Progenitor cell of endocrine pancreas (in vitro differentiated cells): ENCODE measurements around the gene DNER. TPM values are rescaled to one million over a fixed set of nuclear protein-coding genes. Genes with fewer than 3 reads are reported as not detected.
A peak's percentile ranks its signal among the peaks of the same experiment; 100 is the strongest.

Source experiments
- DNase-seq: peaks from one replicate; pipeline ENCODE4 v3.0.0; 2021; ENCODE audit warnings: low spot score; ENCODE audit not compliant: unreplicated experiment
- H3K27ac Mint-ChIP-seq: 2 replicates; pipeline ENCODE4 v1.8.0; 2021; ENCODE audit warnings: mild to moderate bottlenecking, moderate library complexity, mixed read lengths
- H3K27me3 Mint-ChIP-seq: 2 replicates; pipeline ENCODE4 v1.8.0; 2021; ENCODE audit warnings: mixed read lengths
- H3K36me3 Mint-ChIP-seq: 2 replicates; pipeline ENCODE4 v1.8.0; 2022; ENCODE audit warnings: mixed read lengths; ENCODE audit not compliant: insufficient read depth
- H3K4me1 Mint-ChIP-seq: 2 replicates; pipeline ENCODE4 v1.8.0; 2021; ENCODE audit warnings: low read depth, mixed read lengths
- H3K4me3 Mint-ChIP-seq: 2 replicates; pipeline ENCODE4 v1.8.0; 2021; ENCODE audit warnings: low read depth, mild to moderate bottlenecking, moderate library complexity, mixed read lengths
- H3K9me3 Mint-ChIP-seq: 2 replicates; pipeline ENCODE4 v1.8.0; 2021; ENCODE audit warnings: low read depth, mixed read lengths
- CTCF ChIP-seq: fragments of 200-600 bp; sonication (generic); IDR thresholded peaks from one replicate; pipeline ENCODE4 v1.5.0; 2021; ENCODE audit warnings: antibody characterized with exemption, mild to moderate bottlenecking; ENCODE audit not compliant: unreplicated experiment
- total RNA-seq: library from RNA; stranded (reverse); gene quantifications from 2 replicates; pipeline ENCODE4 v1.2.1, GENCODE V29; 2021

Gene DNER
- total RNA-seq, 1 donor from 2014 or later: 0.91 TPM

GRCh38 chr2:229409751-229410181 is 304.6 kb downstream of the DNER start:
- Mint-ChIP-seq H3K27ac (no peak overlapping the region), H3K4me3 (no peak overlapping the region), H3K27me3 (no peaks in the 10 kb centered on the region), H3K36me3 (no peaks in the 10 kb centered on the region), H3K9me3 (no peaks in the 10 kb centered on the region), H3K4me1 (peaks cover 3% of the 10 kb centered on the region)
- TF ChIP-seq CTCF: no peak
- no peak for DNase-seq

GRCh38 chr2:229408962-229409361 is 305.4 kb downstream of the DNER start:
- Mint-ChIP-seq H3K9me3 (no peaks in the 10 kb centered on the region), H3K4me3 (no peak overlapping the region), H3K27ac (no peak overlapping the region), H3K4me1 (peaks cover 3% of the 10 kb centered on the region), H3K36me3 (no peaks in the 10 kb centered on the region), H3K27me3 (no peaks in the 10 kb centered on the region)
- TF ChIP-seq CTCF: no peak
- no peak for DNase-seq

- DNase-seq: no peak
- Mint-ChIP-seq H3K27me3 (no peaks in the 10 kb centered on the region), H3K9me3 (no peaks in the 10 kb centered on the region), H3K36me3 (no peaks in the 10 kb centered on the region), H3K4me1 (peaks cover 3% of the 10 kb centered on the region), H3K27ac (no peak overlapping the region), H3K4me3 (no peak overlapping the region)
- no peak for TF ChIP-seq CTCF
Measured at GRCh38 chr2:229408356-229408755, 306.0 kb downstream of the DNER start.

- peak overlapping the region; percentile 29 for H3K27ac Mint-ChIP-seq
- no peak for TF ChIP-seq CTCF
- peaks cover 3% of the 10 kb centered on the region for H3K4me1 Mint-ChIP-seq
- H3K27me3 Mint-ChIP-seq: no peaks in the 10 kb centered on the region
- H3K4me3 Mint-ChIP-seq: no peak overlapping the region
- no peaks in the 10 kb centered on the region for H3K9me3 Mint-ChIP-seq
- no peaks in the 10 kb centered on the region for H3K36me3 Mint-ChIP-seq
- DNase-seq: no peak
Measured at GRCh38 chr2:229407170-229407569, 307.2 kb downstream of the DNER start.

GRCh38 chr2:229405796-229406195 is 308.6 kb downstream of the DNER start:
- H3K27ac Mint-ChIP-seq: no peak overlapping the region
- TF ChIP-seq CTCF: no peak
- no peaks in the 10 kb centered on the region for H3K36me3 Mint-ChIP-seq
- DNase-seq: no peak
- H3K9me3 Mint-ChIP-seq: no peaks in the 10 kb centered on the region
- peaks cover 3% of the 10 kb centered on the region for H3K4me1 Mint-ChIP-seq
- no peaks in the 10 kb centered on the region for H3K27me3 Mint-ChIP-seq
- H3K4me3 Mint-ChIP-seq: no peak overlapping the region

GRCh38 chr2:229403296-229403695 is 311.1 kb downstream of the DNER start:
- Mint-ChIP-seq H3K4me1 (peaks cover 3% of the 10 kb centered on the region), H3K27me3 (no peaks in the 10 kb centered on the region), H3K27ac (no peak overlapping the region), H3K9me3 (no peaks in the 10 kb centered on the region), H3K36me3 (no peaks in the 10 kb centered on the region), H3K4me3 (no peak overlapping the region)
- no peak for DNase-seq
- TF ChIP-seq CTCF: no peak
